GM13977 (cell line): Measurements from ENCODE around the gene MAP2K1.

Experiments used
- DNase-seq: peaks from one replicate; pipeline ENCODE4 v3.0.0; 2012; ENCODE audit warnings: low spot score
- CTCF ChIP-seq: IDR thresholded peaks from 2 replicates; pipeline ENCODE4 v1.5.1; 2012; ENCODE audit warnings: mild to moderate bottlenecking, control low read depth; ENCODE audit not compliant: insufficient read depth; ENCODE audit errors: extremely low read depth, missing control alignments
- in situ Hi-C: fragments of 300-500 bp; cut with MboI; formaldehyde crosslinking; loops from one replicate; pipeline ENCODE4 v1.12.0; 2022; ENCODE audit warnings: low sequenced_read_pairs, low pct_unique_long_range_greater_than_20kb, mixed read lengths, inconsistent platforms; ENCODE audit not compliant: unreplicated experiment

The MAP2K1 gene

DNA sequence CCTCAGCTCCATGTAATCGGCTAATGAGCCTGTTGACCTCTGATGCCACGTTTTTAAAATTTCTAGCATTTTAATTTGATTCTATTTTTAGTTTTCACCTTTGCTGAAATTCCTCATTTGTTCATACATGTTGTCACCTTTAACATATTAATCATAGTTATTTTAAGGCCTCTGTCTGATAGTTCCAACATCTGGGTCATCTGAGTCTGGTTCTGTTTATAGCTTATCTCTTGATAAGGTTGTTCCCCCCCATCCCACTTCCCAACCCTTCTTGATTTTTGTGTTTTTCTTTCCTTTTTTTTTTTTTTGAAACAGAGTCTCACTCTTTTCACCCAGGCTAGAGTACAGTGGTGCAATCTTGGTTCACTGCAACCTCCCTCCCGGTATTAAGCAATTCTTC lies 36.4 kb downstream of the MAP2K1 start:
- no peak for DNase-seq
- no peak for TF ChIP-seq CTCF
- in situ Hi-C loops: no loop called here

- in situ Hi-C loops: no loop called here
- TF ChIP-seq CTCF: no peak
- DNase-seq: peak; percentile 43
These were observed 38.4 kb downstream of the MAP2K1 start for GRCh38 chr15:66424963-66425612.

GRCh38 chr15:66425837-66426236 lies 39.1 kb downstream of the MAP2K1 start:
- no peak for TF ChIP-seq CTCF
- in situ Hi-C loops: no loop called here
- DNase-seq: no peak

GRCh38 chr15:66429117-66429516 lies 42.4 kb downstream of the MAP2K1 start:
- no peak for DNase-seq
- in situ Hi-C loops: no loop called here
- TF ChIP-seq CTCF: no peak

DNA sequence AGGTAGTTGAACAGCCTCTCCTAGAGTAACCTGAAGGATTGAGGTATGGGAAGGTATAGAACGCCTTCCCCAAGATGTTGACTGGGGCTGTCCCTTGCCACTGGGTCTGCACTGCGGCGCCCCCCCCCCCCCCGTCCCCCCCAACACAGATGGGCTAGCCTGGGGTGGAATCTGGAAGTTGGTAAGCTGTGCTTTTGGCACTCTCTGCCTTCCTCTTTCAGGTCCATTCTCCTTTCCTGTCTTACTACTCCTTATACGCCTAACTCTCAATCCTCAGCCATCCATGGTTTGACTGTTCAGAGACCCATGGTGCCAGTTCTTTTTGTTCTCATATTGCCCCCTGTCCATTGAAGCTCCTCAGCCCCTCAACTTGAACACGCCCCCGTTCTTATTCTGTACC lies 42.8 kb downstream of the MAP2K1 start:
- in situ Hi-C loops: no loop called here
- DNase-seq: no peak
- TF ChIP-seq CTCF: no peak

- no peak for TF ChIP-seq CTCF
- DNase-seq: no peak
- in situ Hi-C loops: no loop called here
These were observed 44.0 kb downstream of the MAP2K1 start for GRCh38 chr15:66430627-66431255.
